ENCODE measurements around the gene GPR162.

- no peak for TF ChIP-seq CTCF (IDR thresholded peaks at IDR 0.05; ENCODE audit: poor library complexity)
- TF ChIP-seq EZH2phosphoT487 (IDR thresholded peaks at IDR 0.05; ENCODE audit: low read depth, severe bottlenecking, unreplicated experiment): no peak
- TF ChIP-seq EZH2 (IDR thresholded peaks at IDR 0.05; ENCODE audit: borderline replicate concordance): no peak
These were observed 29.7 kb downstream of the GPR162 start, which contains the start of gene CDCA3 for GRCh38 chr12:6851153-6851920.

Measured in hepatocyte (in vitro differentiated cells).